Breast epithelium (tissue), 3 donors: Measurements from ENCODE around the gene CDKL1.

Experiments used
- POLR2A ChIP-seq: fragments of 450-650 bp; IDR thresholded peaks from one replicate; pipeline ENCODE4 v1.6.1; 2016; ENCODE audit warnings: antibody characterized with exemption, mild to moderate bottlenecking, moderate library complexity
- POLR2AphosphoS5 ChIP-seq, 3 donors: sonication (generic); formaldehyde crosslinking; IDR thresholded peaks; one replicate each; pipeline ENCODE4 v1.6.1; 2017; ENCODE audit warnings: antibody characterized with exemption in 3 of 3

GRCh38 chr14:50398189-50398580 lies 1.5 kb upstream of the CDKL1 start:
- TF ChIP-seq POLR2AphosphoS5 (IDR thresholded peaks at IDR 0.05) (no peak), POLR2A (no peak)
